Mesothelial cell of epicardium (in vitro differentiated cells): ENCODE measurements around the gene IL1RL1. TPM values are rescaled to one million over a fixed set of nuclear protein-coding genes. Genes with fewer than 3 reads are reported as not detected.

ENCODE experiments used
- DNase-seq, 2 experiments: peaks; one replicate each; pipeline ENCODE4 v3.0.0; 2021; ENCODE audit warnings: low spot score in 2 of 2; ENCODE audit not compliant: unreplicated experiment in 2 of 2
- H3K27ac Mint-ChIP-seq: 2 replicates; pipeline ENCODE4 v1.8.0; 2021; ENCODE audit warnings: mixed read lengths
- H3K27me3 Mint-ChIP-seq: 2 replicates; pipeline ENCODE4 v1.8.0; 2021; ENCODE audit warnings: low read depth, mixed read lengths
- H3K36me3 Mint-ChIP-seq: 2 replicates; pipeline ENCODE4 v1.8.0; 2021; ENCODE audit warnings: mixed read lengths
- H3K4me1 Mint-ChIP-seq: 2 replicates; pipeline ENCODE4 v1.8.0; 2021; ENCODE audit warnings: mixed read lengths
- H3K4me3 Mint-ChIP-seq: 2 replicates; pipeline ENCODE4 v1.8.0; 2021; ENCODE audit warnings: mild to moderate bottlenecking, moderate library complexity, mixed read lengths
- H3K9me3 Mint-ChIP-seq: 2 replicates; pipeline ENCODE4 v1.8.0; 2021; ENCODE audit warnings: mixed read lengths
- CTCF ChIP-seq: fragments of 200-600 bp; sonication (generic); IDR thresholded peaks from one replicate; pipeline ENCODE4 v1.5.0; 2021; ENCODE audit warnings: antibody characterized with exemption; ENCODE audit not compliant: unreplicated experiment
- total RNA-seq: library from RNA; stranded (reverse); gene quantifications from 3 replicates; pipeline ENCODE4 v1.2.1, GENCODE V29; 2021

Gene IL1RL1
- total RNA-seq, 1 donor from 2014 or later = 0.18 TPM

- Mint-ChIP-seq H3K9me3 (peaks cover 5% of the 10 kb centered on the region), H3K27me3 (peaks cover 13% of the 10 kb centered on the region), H3K4me1 (no peaks in the 10 kb centered on the region), H3K36me3 (no peaks in the 10 kb centered on the region), H3K4me3 (no peak overlapping the region), H3K27ac (no peak overlapping the region)
- no peak for TF ChIP-seq CTCF
- no peak for DNase-seq
These were observed 34.1 kb upstream of the IL1RL1 start for GRCh38 chr2:102277202-102277700.

- no peak overlapping the region for H3K27ac Mint-ChIP-seq
- DNase-seq = no peak
These were observed 32.5 kb upstream of the IL1RL1 start for GRCh38 chr2:102278720-102279390.

GRCh38 chr2:102279391-102279735 lies 32.0 kb upstream of the IL1RL1 start:
- Mint-ChIP-seq H3K4me1 (no peaks in the 10 kb centered on the region), H3K27ac (no peak overlapping the region), H3K27me3 (peaks cover 9% of the 10 kb centered on the region), H3K4me3 (no peak overlapping the region), H3K9me3 (peaks cover 5% of the 10 kb centered on the region), H3K36me3 (no peaks in the 10 kb centered on the region)
- DNase-seq = no peak
- TF ChIP-seq CTCF = no peak

More at GRCh38 chr2:102278720-102279390, 32.5 kb upstream of the IL1RL1 start:
- TF ChIP-seq CTCF = no peak
- H3K4me1 Mint-ChIP-seq = no peaks in the 10 kb centered on the region
- peaks cover 9% of the 10 kb centered on the region for H3K27me3 Mint-ChIP-seq
- peaks cover 5% of the 10 kb centered on the region for H3K9me3 Mint-ChIP-seq
- no peak overlapping the region for H3K4me3 Mint-ChIP-seq
- no peaks in the 10 kb centered on the region for H3K36me3 Mint-ChIP-seq

GRCh38 chr2:102282678-102283091 lies 28.7 kb upstream of the IL1RL1 start:
- peaks cover 6% of the 10 kb centered on the region for H3K4me1 Mint-ChIP-seq
- H3K9me3 Mint-ChIP-seq = no peaks in the 10 kb centered on the region
- no peak for TF ChIP-seq CTCF
- no peaks in the 10 kb centered on the region for H3K36me3 Mint-ChIP-seq
- H3K27me3 Mint-ChIP-seq = peaks cover 5% of the 10 kb centered on the region
- no peak overlapping the region for H3K4me3 Mint-ChIP-seq
- DNase-seq = no peak
- no peak overlapping the region for H3K27ac Mint-ChIP-seq

- peaks cover 4% of the 10 kb centered on the region for H3K27me3 Mint-ChIP-seq
- no peaks in the 10 kb centered on the region for H3K36me3 Mint-ChIP-seq
- no peak for TF ChIP-seq CTCF
- peaks cover 6% of the 10 kb centered on the region for H3K4me1 Mint-ChIP-seq
- H3K9me3 Mint-ChIP-seq = no peaks in the 10 kb centered on the region
- H3K4me3 Mint-ChIP-seq = no peak overlapping the region
- no peak for DNase-seq
- H3K27ac Mint-ChIP-seq = no peak overlapping the region
These were observed 27.4 kb upstream of the IL1RL1 start for GRCh38 chr2:102283996-102284395.
